Cardiac muscle cell (in vitro differentiated cells and primary cell): ENCODE measurements around the gene NPAS3. TPM values are rescaled to one million over a fixed set of nuclear protein-coding genes. Genes with fewer than 3 reads are reported as not detected.

Experiments used
- DNase-seq, 2 donors: peaks; one replicate each; pipeline versions ENCODE4 v3.0.0 to v3.0.0-alpha.2; 2010 to 2017; ENCODE audit warnings: low read depth in 1 of 2, low spot score in 1 of 2
- H3K27ac ChIP-seq: fragments of 200-600 bp; sonication (generic); 2 replicates; pipeline ENCODE4 v1.5.1; 2016
- H3K27me3 ChIP-seq: fragments of 200-600 bp; sonication (generic); 2 replicates; pipeline ENCODE4 v1.6.0; 2016; ENCODE audit warnings: control low read depth
- H3K36me3 ChIP-seq: fragments of 200-600 bp; sonication (generic); 2 replicates; pipeline ENCODE4 v1.5.1; 2016; ENCODE audit warnings: control low read depth
- H3K4me1 ChIP-seq: fragments of 200-600 bp; sonication (generic); 2 replicates; pipeline ENCODE4 v1.8.1; 2017; ENCODE audit warnings: low read depth, mild to moderate bottlenecking, mixed run types
- H3K4me3 ChIP-seq: fragments of 200-600 bp; sonication (generic); 2 replicates; pipeline ENCODE4 v1.5.1; 2016; ENCODE audit warnings: mild to moderate bottlenecking
- H3K9me3 ChIP-seq: fragments of 200-600 bp; sonication (generic); 2 replicates; pipeline ENCODE4 v1.5.1; 2017; ENCODE audit warnings: low read depth, mild to moderate bottlenecking, control low read depth
- polyA plus RNA-seq: library from polyadenylated mRNA; unstranded; fragments of >200 nt; fragmentation: Nextera tagmentation; extraction: Ambion mirVana; gene quantifications from 2 replicates; pipeline ENCODE4 v1.2.1, GENCODE V29; 2016
- total RNA-seq: library from RNA; depleted of rRNA; stranded (reverse); fragments of >200 nt; gene quantifications from 2 replicates; pipeline ENCODE4 v1.2.3, GENCODE V29; 2016
- TF ChIP-seq, protein P1 (sequence below): IDR thresholded peaks from 2 replicates; pipeline ENCODE4 v1.5.1; 2012; ENCODE audit warnings: low read depth, mild to moderate bottlenecking, low read length

NPAS3 gene
- total and polyA plus RNA-seq, 2 experiments from 2014 or later = 0.18 TPM

DNA sequence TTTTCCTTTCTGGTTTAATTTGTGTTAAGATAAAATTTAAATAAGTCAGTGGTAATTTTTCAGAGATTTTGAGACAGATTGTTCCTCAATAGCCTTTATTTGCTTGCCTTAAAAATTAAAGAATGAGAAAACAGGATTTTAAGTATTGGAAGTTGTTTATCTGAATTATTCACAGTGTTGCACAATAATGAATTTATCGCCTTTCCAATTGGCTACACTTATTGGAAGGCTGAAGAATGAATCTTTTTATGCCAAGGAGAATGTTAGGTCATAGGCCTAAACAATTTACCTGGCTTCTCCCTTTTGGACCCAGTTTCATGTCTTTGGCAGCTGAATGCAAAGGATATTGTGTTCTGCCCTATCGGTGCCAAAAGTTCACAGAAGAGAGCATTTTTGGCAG, 250.2 kb downstream of the NPAS3 start:
- no peak overlapping the region for H3K4me3 ChIP-seq
- no peaks in the 10 kb centered on the region for H3K36me3 ChIP-seq
- no peak overlapping the region for H3K27ac ChIP-seq
- H3K9me3 ChIP-seq = no peaks in the 10 kb centered on the region
- TF ChIP-seq, protein P1, sequence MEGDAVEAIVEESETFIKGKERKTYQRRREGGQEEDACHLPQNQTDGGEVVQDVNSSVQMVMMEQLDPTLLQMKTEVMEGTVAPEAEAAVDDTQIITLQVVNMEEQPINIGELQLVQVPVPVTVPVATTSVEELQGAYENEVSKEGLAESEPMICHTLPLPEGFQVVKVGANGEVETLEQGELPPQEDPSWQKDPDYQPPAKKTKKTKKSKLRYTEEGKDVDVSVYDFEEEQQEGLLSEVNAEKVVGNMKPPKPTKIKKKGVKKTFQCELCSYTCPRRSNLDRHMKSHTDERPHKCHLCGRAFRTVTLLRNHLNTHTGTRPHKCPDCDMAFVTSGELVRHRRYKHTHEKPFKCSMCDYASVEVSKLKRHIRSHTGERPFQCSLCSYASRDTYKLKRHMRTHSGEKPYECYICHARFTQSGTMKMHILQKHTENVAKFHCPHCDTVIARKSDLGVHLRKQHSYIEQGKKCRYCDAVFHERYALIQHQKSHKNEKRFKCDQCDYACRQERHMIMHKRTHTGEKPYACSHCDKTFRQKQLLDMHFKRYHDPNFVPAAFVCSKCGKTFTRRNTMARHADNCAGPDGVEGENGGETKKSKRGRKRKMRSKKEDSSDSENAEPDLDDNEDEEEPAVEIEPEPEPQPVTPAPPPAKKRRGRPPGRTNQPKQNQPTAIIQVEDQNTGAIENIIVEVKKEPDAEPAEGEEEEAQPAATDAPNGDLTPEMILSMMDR = no peak
- no peaks in the 10 kb centered on the region for H3K4me1 ChIP-seq
- no peak for DNase-seq
- H3K27me3 ChIP-seq = no peaks in the 10 kb centered on the region

DNA sequence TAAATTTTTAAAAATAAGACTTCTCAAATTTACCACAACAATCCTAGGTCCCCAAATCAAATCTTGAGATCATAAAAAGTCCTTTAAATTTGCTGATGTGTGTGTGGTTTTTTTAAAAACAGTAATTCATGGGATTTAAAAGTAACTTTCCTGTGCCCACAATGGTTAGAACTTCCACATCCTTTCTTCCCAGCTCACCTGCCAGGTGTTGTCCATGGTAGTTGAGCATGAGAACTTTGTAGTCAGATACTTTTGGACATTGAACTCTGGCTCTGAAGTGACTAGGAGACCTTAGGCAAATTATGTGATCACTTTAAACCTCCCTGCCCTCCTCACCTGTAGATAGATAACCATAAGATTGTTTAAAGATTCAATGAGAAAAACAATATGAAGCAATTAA, 253.2 kb downstream of the NPAS3 start:
- no peaks in the 10 kb centered on the region for H3K4me1 ChIP-seq
- H3K36me3 ChIP-seq = no peaks in the 10 kb centered on the region
- DNase-seq = no peak
- H3K27ac ChIP-seq = no peak overlapping the region
- TF ChIP-seq, protein P1 = no peak
- H3K9me3 ChIP-seq = no peaks in the 10 kb centered on the region
- no peak overlapping the region for H3K4me3 ChIP-seq
- no peaks in the 10 kb centered on the region for H3K27me3 ChIP-seq

DNA sequence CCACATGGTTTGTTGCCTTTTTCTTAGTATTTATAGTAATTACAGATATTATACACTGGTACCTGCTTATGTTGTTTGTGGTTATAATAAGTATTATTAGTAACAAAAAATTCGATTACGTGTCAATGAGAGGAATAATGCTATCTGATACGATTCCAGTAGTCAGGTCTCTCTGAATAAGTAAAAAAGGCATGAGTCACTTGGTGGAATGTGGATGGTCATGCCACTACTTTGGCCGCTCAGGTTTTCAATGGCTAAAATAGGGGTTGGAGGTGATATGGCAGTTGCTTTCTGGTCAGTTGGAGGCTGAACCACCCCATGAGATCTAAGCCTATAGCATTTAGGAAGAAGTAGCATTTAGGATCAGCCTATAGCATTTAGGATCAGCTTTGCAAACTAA, 255.9 kb downstream of the NPAS3 start:
- Histone ChIP-seq H3K36me3 (no peaks in the 10 kb centered on the region), H3K27me3 (no peaks in the 10 kb centered on the region), H3K4me3 (no peak overlapping the region), H3K27ac (no peak overlapping the region), H3K4me1 (no peaks in the 10 kb centered on the region), H3K9me3 (no peaks in the 10 kb centered on the region)
- no peak for DNase-seq
- TF ChIP-seq, protein P1 = no peak

GRCh38 chr14:33198684-33199083, 260.0 kb downstream of the NPAS3 start:
- H3K27ac ChIP-seq = no peak overlapping the region
- DNase-seq = no peak
- H3K4me1 ChIP-seq = no peaks in the 10 kb centered on the region
- H3K27me3 ChIP-seq = no peaks in the 10 kb centered on the region
- TF ChIP-seq, protein P1 = no peak
- no peaks in the 10 kb centered on the region for H3K9me3 ChIP-seq
- no peaks in the 10 kb centered on the region for H3K36me3 ChIP-seq
- H3K4me3 ChIP-seq = no peak overlapping the region

- Histone ChIP-seq H3K9me3 (no peaks in the 10 kb centered on the region), H3K27ac (no peak overlapping the region), H3K4me1 (no peaks in the 10 kb centered on the region), H3K27me3 (no peaks in the 10 kb centered on the region), H3K36me3 (no peaks in the 10 kb centered on the region), H3K4me3 (no peak overlapping the region)
- DNase-seq = no peak
- TF ChIP-seq, protein P1 = no peak
Observed at GRCh38 chr14:33201116-33201515, 262.4 kb downstream of the NPAS3 start.

GRCh38 chr14:33206981-33207380, 268.3 kb downstream of the NPAS3 start:
- TF ChIP-seq, protein P1 = no peak
- Histone ChIP-seq H3K4me1 (no peaks in the 10 kb centered on the region), H3K27ac (no peak overlapping the region), H3K9me3 (no peaks in the 10 kb centered on the region), H3K36me3 (no peaks in the 10 kb centered on the region), H3K4me3 (no peak overlapping the region), H3K27me3 (no peaks in the 10 kb centered on the region)
- DNase-seq = no peak
